ENCODE measurements around the gene AGRN. TPM values are rescaled to one million over a fixed set of nuclear protein-coding genes. Genes with fewer than 3 reads are reported as not detected.

AGRN gene
- total RNA-seq, 1 donor, result 30.0 TPM

GRCh38 chr1:995665-996633, 24.0 kb upstream of the AGRN start:
- TF ChIP-seq CTCF (IDR thresholded peaks at IDR 0.05; ENCODE audit: extremely low read depth, low read depth, low read length), result no peak

GRCh38 chr1:996851-997712, 22.8 kb upstream of the AGRN start:
- peaks cover 4% of the 10 kb centered on the region for H3K4me1 ChIP-seq (ENCODE audit: insufficient read depth, low read length)
- no peaks in the 10 kb centered on the region for H4K20me1 ChIP-seq (ENCODE audit: insufficient read depth, low read length)
- H3K4me3 ChIP-seq (ENCODE audit: insufficient read depth, low read length), result no peak overlapping the region
- no peak overlapping the region for H3K27ac ChIP-seq (ENCODE audit: low read depth, low read length)
- H3K4me2 ChIP-seq (ENCODE audit: insufficient read depth, low read length), result no peak overlapping the region
- no peaks in the 10 kb centered on the region for H3K79me2 ChIP-seq (ENCODE audit: insufficient read depth, low read length)
- peaks cover 46% of the 10 kb centered on the region for H3K27me3 ChIP-seq (ENCODE audit: insufficient read depth, low read length)
- no peaks in the 10 kb centered on the region for H3K9me3 ChIP-seq (ENCODE audit: low read depth, low read length)
- H2AFZ ChIP-seq (ENCODE audit: low read length), result no peak overlapping the region
- H3K36me3 ChIP-seq (ENCODE audit: insufficient read depth, low read length), result no peaks in the 10 kb centered on the region
- DNase-seq (ENCODE audit: insufficient read length, low spot score, missing footprints), result peak; percentile 83
- TF ChIP-seq CTCF (IDR thresholded peaks at IDR 0.05; ENCODE audit: extremely low read depth, low read depth, low read length), result no peak

More at GRCh38 chr1:995665-996633, 24.0 kb upstream of the AGRN start:
- H3K27me3 ChIP-seq (ENCODE audit: insufficient read depth, low read length), result peaks cover 37% of the 10 kb centered on the region
- H3K36me3 ChIP-seq (ENCODE audit: insufficient read depth, low read length), result no peaks in the 10 kb centered on the region
- no peak overlapping the region for H3K4me2 ChIP-seq (ENCODE audit: insufficient read depth, low read length)
- peak; percentile 79 for DNase-seq (ENCODE audit: insufficient read length, low spot score, missing footprints)
- H3K4me3 ChIP-seq (ENCODE audit: insufficient read depth, low read length), result no peak overlapping the region
- H3K9me3 ChIP-seq (ENCODE audit: low read depth, low read length), result no peaks in the 10 kb centered on the region
- no peak overlapping the region for H3K27ac ChIP-seq (ENCODE audit: low read depth, low read length)
- H3K4me1 ChIP-seq (ENCODE audit: insufficient read depth, low read length), result peaks cover 2% of the 10 kb centered on the region
- H2AFZ ChIP-seq (ENCODE audit: low read length), result no peak overlapping the region
- H3K79me2 ChIP-seq (ENCODE audit: insufficient read depth, low read length), result no peaks in the 10 kb centered on the region
- no peaks in the 10 kb centered on the region for H4K20me1 ChIP-seq (ENCODE audit: insufficient read depth, low read length)

- Histone ChIP-seq H3K27ac (ENCODE audit: low read depth, low read length) (no peak overlapping the region), H4K20me1 (ENCODE audit: insufficient read depth, low read length) (no peaks in the 10 kb centered on the region), H3K4me3 (ENCODE audit: insufficient read depth, low read length) (no peak overlapping the region), H2AFZ (ENCODE audit: low read length) (no peak overlapping the region), H3K79me2 (ENCODE audit: insufficient read depth, low read length) (no peaks in the 10 kb centered on the region), H3K36me3 (ENCODE audit: insufficient read depth, low read length) (no peaks in the 10 kb centered on the region), H3K27me3 (ENCODE audit: insufficient read depth, low read length) (peaks cover 48% of the 10 kb centered on the region), H3K9me3 (ENCODE audit: low read depth, low read length) (no peaks in the 10 kb centered on the region), H3K4me2 (ENCODE audit: insufficient read depth, low read length) (no peak overlapping the region), H3K4me1 (ENCODE audit: insufficient read depth, low read length) (peaks cover 4% of the 10 kb centered on the region)
- DNase-seq (ENCODE audit: insufficient read length, low spot score, missing footprints), result no peak
- no peak for TF ChIP-seq CTCF (IDR thresholded peaks at IDR 0.05; ENCODE audit: extremely low read depth, low read depth, low read length)
These were observed 22.3 kb upstream of the AGRN start for GRCh38 chr1:997713-997992.

All from osteoblast (primary cell).